Measurements from ENCODE around the gene MX2. TPM values are rescaled to one million over a fixed set of nuclear protein-coding genes. Genes with fewer than 3 reads are reported as not detected.

MX2 gene
- total and polyA plus RNA-seq, 2 of the 8 experiments (the other 6 are each of a cell fraction or from before 2014, with no cell fraction given): 3.1 to 8.9 TPM

GRCh38 chr21:41405321-41405720 is 43.5 kb downstream of the MX2 start:
- no peak overlapping the region for H3K56ac ChIP-seq (replicated peaks; ENCODE audit: insufficient read length, low read depth, low read length)
- WGBS, 2 experiments (ENCODE audit: extremely low coverage in 1 of 2, insufficient coverage in 1 of 2, insufficient read length in 1 of 2, insufficient replicate concordance in 2 of 2, low coverage in 1 of 2, low lambda C conversion rate in 2 of 2, missing lambda C conversion rate in 1 of 2): 98% methylated on average over 4 of the region's 4 CpGs; no CpG with 5 or more reads in 1 of the 2 experiments
- no peak overlapping the region for H2BK12ac ChIP-seq (ENCODE audit: low read depth, low read length)
- no peaks in the 10 kb centered on the region for H3K4me1 ChIP-seq (replicated peaks in 1 of 4; ENCODE audit: control insufficient read depth in 3 of 4, insufficient read depth in 4 of 4, low read length in 3 of 4)
- no peaks in the 10 kb centered on the region for H3K27me3 ChIP-seq (replicated peaks in 1 of 4; ENCODE audit: control insufficient read depth in 3 of 4, extremely low read depth in 1 of 4, insufficient read depth in 3 of 4, low read length in 3 of 4)
- H3K79me1 ChIP-seq (ENCODE audit: low read depth, low read length): no peaks in the 10 kb centered on the region
- H3K18ac ChIP-seq (ENCODE audit: extremely low read depth, low read length): no peak overlapping the region
- H3K9ac ChIP-seq (replicated peaks in 1 of 4; ENCODE audit: extremely low read depth in 1 of 4, low read depth in 3 of 4, low read length in 3 of 4): no peak overlapping the region
- H3K36me3 ChIP-seq (ENCODE audit: control insufficient read depth in 2 of 4, insufficient read depth in 4 of 4, low read length in 3 of 4): no peaks in the 10 kb centered on the region
- no peak overlapping the region for H2AK5ac ChIP-seq (ENCODE audit: low read depth, low read length)
- H3K14ac ChIP-seq (ENCODE audit: insufficient read length): no peak overlapping the region
- H3K23ac ChIP-seq (ENCODE audit: insufficient read length): no peak overlapping the region
- H3K4me3 ChIP-seq (ENCODE audit: extremely low read depth in 1 of 4, insufficient read depth in 2 of 4, low read depth in 3 of 4, low read length in 4 of 4): no peak overlapping the region
- no peak for DNase-seq (ENCODE audit: low read depth in 1 of 2, low spot score in 2 of 2)
- CTCF ChIA-PET (ENCODE audit: partially characterized antibody): no interaction called here
- no peak overlapping the region for H4K8ac ChIP-seq (ENCODE audit: extremely low read depth, insufficient read depth, low read length)
- no peak overlapping the region for H4K5ac ChIP-seq (ENCODE audit: insufficient read length, low read depth, low read length)
- H3K23me2 ChIP-seq (ENCODE audit: low read depth, low read length): no peaks in the 10 kb centered on the region
- FAIRE-seq: no peak
- H3K27ac ChIP-seq (ENCODE audit: low read depth, low read length): no peak overlapping the region
- H2BK5ac ChIP-seq (ENCODE audit: low read depth, low read length): no peak overlapping the region
- POLR2A ChIA-PET (ENCODE audit: partially characterized antibody): no interaction called here
- H2BK120ac ChIP-seq (replicated peaks; ENCODE audit: low read depth, low read length): no peak overlapping the region
- H4K20me1 ChIP-seq (replicated peaks in 1 of 2; ENCODE audit: control insufficient read depth in 1 of 2, insufficient read depth in 2 of 2, low read length in 2 of 2): no peaks in the 10 kb centered on the region
- no peak overlapping the region for H2BK15ac ChIP-seq (ENCODE audit: low read length)
- H2AFZ ChIP-seq (ENCODE audit: low read length): no peak overlapping the region
- TF ChIP-seq CBX5 (IDR thresholded peaks at IDR 0.05; ENCODE audit: low read depth, low read length) (no peak), SP1 (IDR thresholded peaks at IDR 0.05; ENCODE audit: low read depth, low read length) (no peak), SIX5 (IDR thresholded peaks at IDR 0.05; ENCODE audit: low read depth, low read length) (no peak), RNF2 (IDR thresholded peaks at IDR 0.05; ENCODE audit: borderline replicate concordance, low read depth, low read length, missing control alignments, poor library complexity, severe bottlenecking) (no peak), TCF12 (IDR thresholded peaks at IDR 0.05; ENCODE audit: low read depth, low read length) (no peak), SP4 (IDR thresholded peaks at IDR 0.05; ENCODE audit: low read length) (no peak)
- H3K4ac ChIP-seq (replicated peaks; ENCODE audit: insufficient read length, low read depth, low read length): no peak overlapping the region
- H3K79me2 ChIP-seq (ENCODE audit: control insufficient read depth in 1 of 2, insufficient read depth in 2 of 2, low read length in 2 of 2): no peaks in the 10 kb centered on the region
- no peak overlapping the region for H4K91ac ChIP-seq (replicated peaks; ENCODE audit: insufficient read length, low read length)
- no peak overlapping the region for H2BK20ac ChIP-seq (ENCODE audit: low read length)
- no peaks in the 10 kb centered on the region for H3K9me3 ChIP-seq (ENCODE audit: insufficient read depth in 2 of 2, low read depth in 1 of 2, low read length in 1 of 2)
- H3K4me2 ChIP-seq (ENCODE audit: insufficient read depth in 1 of 2, low read depth in 2 of 2, low read length in 2 of 2): no peak overlapping the region
